Activated CD4-positive, alpha-beta T cell treated with anti-CD3 and anti-CD28 coated beads for 36 hours (primary cell): ENCODE data around the gene GFOD2. TPM values are rescaled to one million over a fixed set of nuclear protein-coding genes. Genes with fewer than 3 reads are reported as not detected.

Source experiments
- ATAC-seq: fragments of 200-7000 bp; cut with Tn5 transposase; one replicate; pipeline ENCODE4 v1.10.0; 2021; ENCODE audit warnings: mild to moderate bottlenecking, moderate library complexity
- CTCF ChIA-PET: fragments of 350-600 bp; sonication (Branson Sonifier 250); formaldehyde crosslinking; loops from one replicate; lab custom pipeline; 2021; ENCODE audit warnings: antibody characterized with exemption; lab: Charles Lee
- POLR2A ChIA-PET: fragments of 350-600 bp; sonication (Branson Sonifier 250); formaldehyde crosslinking; loops from one replicate; lab custom pipeline; 2021; ENCODE audit warnings: antibody characterized with exemption, inconsistent platforms; lab: Charles Lee
- DNase-seq: peaks from one replicate; pipeline ENCODE4 v3.0.0-alpha.2; 2020
- H3K27ac Mint-ChIP-seq: one replicate; pipeline ENCODE4 v1.8.0; 2021; ENCODE audit warnings: mixed read lengths
- H3K27me3 Mint-ChIP-seq: one replicate; pipeline ENCODE4 v1.8.0; 2021; ENCODE audit warnings: mixed read lengths
- H3K36me3 Mint-ChIP-seq: one replicate; pipeline ENCODE4 v1.8.0; 2021; ENCODE audit warnings: low read depth, mixed read lengths
- H3K4me1 Mint-ChIP-seq: one replicate; pipeline ENCODE4 v1.8.0; 2021; ENCODE audit warnings: mixed read lengths
- H3K4me3 Mint-ChIP-seq: one replicate; pipeline ENCODE4 v1.8.0; 2021; ENCODE audit warnings: mild to moderate bottlenecking, moderate library complexity, mixed read lengths
- H3K9me3 Mint-ChIP-seq: one replicate; pipeline ENCODE4 v1.8.0; 2021; ENCODE audit warnings: low read depth, mixed read lengths
- intact Hi-C, 2 experiments: fragments of 100-400 bp; cut with DNase I in 1 of 2; cut with micrococcal nuclease in 1 of 2; formaldehyde crosslinking; loops; one replicate each; pipeline versions ENCODE4 v1.14.2 to v1.15.1; 2022 to 2024; cut with DNase I, micrococcal nuclease
- total RNA-seq, 2 experiments: library from RNA; stranded (reverse); gene quantifications; one replicate each; pipeline ENCODE4 v1.2.3, GENCODE V29; 2021

Gene GFOD2
- total RNA-seq, 2 experiments from 2014 or later: 8.7 to 11.5 TPM

GRCh38 chr16:67720236-67720635, 1.1 kb upstream of the GFOD2 start:
- ChIA-PET POLR2A (interaction anchor here (1.1 kb wide), 1 partner anchor 19 kb away, joined by 3 read pairs; no protein-coding TSS in a partner anchor), CTCF (interaction anchor here (1.2 to 1.9 kb wide), 4 partner anchors 8 to 200 kb away, joined by 3 to 9 read pairs (median 4); no protein-coding TSS in a partner anchor)
- DNase-seq (no peak), ATAC-seq (no peak)
- Mint-ChIP-seq H3K4me3 (peak overlapping the region; percentile 82), H3K9me3 (no peaks in the 10 kb centered on the region), H3K36me3 (peaks cover 3% of the 10 kb centered on the region), H3K27ac (peak overlapping the region; percentile 98), H3K4me1 (peaks cover 29% of the 10 kb centered on the region), H3K27me3 (no peaks in the 10 kb centered on the region)
- intact Hi-C loops: no loop called here

GRCh38 chr16:67719778-67720144, 645 bp upstream of the GFOD2 start:
- peak; percentile 33 for DNase-seq
- H3K9me3 Mint-ChIP-seq: no peaks in the 10 kb centered on the region
- H3K27ac Mint-ChIP-seq: peak overlapping the region; percentile 98
- peaks cover 29% of the 10 kb centered on the region for H3K4me1 Mint-ChIP-seq
- H3K27me3 Mint-ChIP-seq: no peaks in the 10 kb centered on the region
- CTCF ChIA-PET: interaction anchor here (0.6 to 1.9 kb wide), 9 partner anchors 9 to 217 kb away, joined by 3 to 9 read pairs (median 4); partner anchors contain the start of genes PARD6A, PSMB10, RANBP10 and TSNAXIP1
- H3K36me3 Mint-ChIP-seq: peaks cover 1% of the 10 kb centered on the region
- intact Hi-C loops: loop anchor here (1.0 to 5.0 kb wide), 17 partner anchors 47 to 728 kb away; partner anchors contain the start of genes RANBP10 (in 2 of the 2), TSNAXIP1 (in 2 of the 2), ACD (in 1 of the 2) and ATP6V0D1 (in 1 of the 2)
- POLR2A ChIA-PET: interaction anchor here (0.6 to 1.1 kb wide), 2 partner anchors 20 to 197 kb away, joined by 3 read pairs; no protein-coding TSS in a partner anchor
- peak; percentile 45 for ATAC-seq
- H3K4me3 Mint-ChIP-seq: peak overlapping the region; percentile 82

- Mint-ChIP-seq H3K27me3 (no peaks in the 10 kb centered on the region), H3K9me3 (no peaks in the 10 kb centered on the region), H3K36me3 (peaks cover 1% of the 10 kb centered on the region), H3K27ac (peak overlapping the region; percentile 49), H3K4me3 (peak overlapping the region; percentile 82), H3K4me1 (peaks cover 29% of the 10 kb centered on the region)
- POLR2A ChIA-PET: interaction anchor here (0.6 kb wide), 1 partner anchor 10 kb away, joined by 3 read pairs; no protein-coding TSS in a partner anchor
- intact Hi-C loops: loop anchor here (1.0 to 5.0 kb wide), 17 partner anchors 46 to 729 kb away; partner anchors contain the start of genes RANBP10 (in 2 of the 2), TSNAXIP1 (in 2 of the 2), ACD (in 1 of the 2) and ATP6V0D1 (in 1 of the 2)
- ATAC-seq (no peak), DNase-seq (peak; percentile 34)
- CTCF ChIA-PET: interaction anchor here (0.7 to 2.4 kb wide), 16 partner anchors 9 to 218 kb away, joined by 3 to 9 read pairs (median 4); partner anchors contain the start of genes PSMB10, RANBP10 and TSNAXIP1
Observed at GRCh38 chr16:67718668-67719047, 458 bp downstream of the GFOD2 start.

- ATAC-seq: no peak
- POLR2A ChIA-PET: interaction anchor here (0.6 kb wide), 1 partner anchor 179 kb away, joined by 3 read pairs; no protein-coding TSS in a partner anchor
- Mint-ChIP-seq H3K4me1 (peaks cover 29% of the 10 kb centered on the region), H3K36me3 (peaks cover 1% of the 10 kb centered on the region), H3K27ac (no peak overlapping the region), H3K27me3 (no peaks in the 10 kb centered on the region), H3K4me3 (no peak overlapping the region), H3K9me3 (no peaks in the 10 kb centered on the region)
- CTCF ChIA-PET: interaction anchor here (1.0 kb wide), 1 partner anchor 13 kb away, joined by 3 read pairs; no protein-coding TSS in a partner anchor
- intact Hi-C loops: loop anchor here (5.0 kb wide), 2 partner anchors 44 to 731 kb away; partner anchors contain the start of gene SMPD3 (in 1 of the 2)
- no peak for DNase-seq
Observed at GRCh38 chr16:67716097-67716496, 3.0 kb downstream of the GFOD2 start.

- H3K27me3 Mint-ChIP-seq: no peaks in the 10 kb centered on the region
- POLR2A ChIA-PET: no interaction called here
- H3K36me3 Mint-ChIP-seq: peaks cover 1% of the 10 kb centered on the region
- intact Hi-C loops: no loop called here
- DNase-seq (no peak), ATAC-seq (no peak)
- CTCF ChIA-PET: interaction anchor here (0.6 to 1.2 kb wide), 3 partner anchors 42 to 194 kb away, joined by 3 read pairs; no protein-coding TSS in a partner anchor
- H3K4me1 Mint-ChIP-seq: peaks cover 16% of the 10 kb centered on the region
- H3K4me3 Mint-ChIP-seq: no peak overlapping the region
- no peak overlapping the region for H3K27ac Mint-ChIP-seq
- H3K9me3 Mint-ChIP-seq: no peaks in the 10 kb centered on the region
Observed at GRCh38 chr16:67714522-67714921, 4.6 kb downstream of the GFOD2 start.

GRCh38 chr16:67713647-67714273, 5.4 kb downstream of the GFOD2 start:
- Mint-ChIP-seq H3K27ac (no peak overlapping the region), H3K4me3 (no peak overlapping the region), H3K9me3 (no peaks in the 10 kb centered on the region), H3K27me3 (no peaks in the 10 kb centered on the region), H3K36me3 (peaks cover 1% of the 10 kb centered on the region), H3K4me1 (peaks cover 16% of the 10 kb centered on the region)
- ChIA-PET POLR2A (no interaction called here), CTCF (interaction anchor here (1.2 kb wide), 1 partner anchor 193 kb away, joined by 3 read pairs; no protein-coding TSS in a partner anchor)
- intact Hi-C loops: no loop called here
- ATAC-seq (no peak), DNase-seq (no peak)

GRCh38 chr16:67710607-67711006, 8.5 kb downstream of the GFOD2 start:
- DNase-seq (no peak), ATAC-seq (no peak)
- ChIA-PET CTCF (no interaction called here), POLR2A (no interaction called here)
- Mint-ChIP-seq H3K36me3 (no peaks in the 10 kb centered on the region), H3K27ac (no peak overlapping the region), H3K9me3 (no peaks in the 10 kb centered on the region), H3K27me3 (no peaks in the 10 kb centered on the region), H3K4me3 (no peak overlapping the region), H3K4me1 (no peaks in the 10 kb centered on the region)
- intact Hi-C loops: no loop called here

- peaks cover 10% of the 10 kb centered on the region for H3K4me1 Mint-ChIP-seq
- DNase-seq (no peak), ATAC-seq (no peak)
- no peak overlapping the region for H3K27ac Mint-ChIP-seq
- H3K36me3 Mint-ChIP-seq: no peaks in the 10 kb centered on the region
- H3K9me3 Mint-ChIP-seq: no peaks in the 10 kb centered on the region
- CTCF ChIA-PET: no interaction called here
- intact Hi-C loops: no loop called here
- no peaks in the 10 kb centered on the region for H3K27me3 Mint-ChIP-seq
- POLR2A ChIA-PET: no interaction called here
- H3K4me3 Mint-ChIP-seq: no peak overlapping the region
Observed at GRCh38 chr16:67709050-67709449, 10.1 kb downstream of the GFOD2 start.

- DNase-seq: no peak
- POLR2A ChIA-PET: no interaction called here
- no peak overlapping the region for H3K4me3 Mint-ChIP-seq
Observed at GRCh38 chr16:67708368-67708771, 10.7 kb downstream of the GFOD2 start.

GRCh38 chr16:67707790-67708189, 11.3 kb downstream of the GFOD2 start:
- Mint-ChIP-seq H3K27me3 (no peaks in the 10 kb centered on the region), H3K4me1 (peaks cover 21% of the 10 kb centered on the region), H3K9me3 (no peaks in the 10 kb centered on the region), H3K4me3 (no peak overlapping the region), H3K36me3 (no peaks in the 10 kb centered on the region), H3K27ac (no peak overlapping the region)
- DNase-seq (no peak), ATAC-seq (no peak)
- CTCF ChIA-PET: no interaction called here
- intact Hi-C loops: no loop called here
- POLR2A ChIA-PET: no interaction called here

More at GRCh38 chr16:67708368-67708771, 10.7 kb downstream of the GFOD2 start:
- no peaks in the 10 kb centered on the region for H3K9me3 Mint-ChIP-seq
- no peaks in the 10 kb centered on the region for H3K36me3 Mint-ChIP-seq
- H3K27me3 Mint-ChIP-seq: no peaks in the 10 kb centered on the region
- CTCF ChIA-PET: no interaction called here
- no peak overlapping the region for H3K27ac Mint-ChIP-seq
- no peak for ATAC-seq
- intact Hi-C loops: no loop called here
- peaks cover 16% of the 10 kb centered on the region for H3K4me1 Mint-ChIP-seq

GRCh38 chr16:67707210-67707609, 11.9 kb downstream of the GFOD2 start:
- CTCF ChIA-PET: no interaction called here
- ATAC-seq: no peak

More at GRCh38 chr16:67707210-67707609, 11.9 kb downstream of the GFOD2 start:
- Mint-ChIP-seq H3K4me1 (peaks cover 21% of the 10 kb centered on the region), H3K9me3 (no peaks in the 10 kb centered on the region), H3K36me3 (no peaks in the 10 kb centered on the region), H3K27me3 (no peaks in the 10 kb centered on the region), H3K4me3 (no peak overlapping the region), H3K27ac (no peak overlapping the region)
- POLR2A ChIA-PET: no interaction called here
- DNase-seq: no peak
- intact Hi-C loops: no loop called here
